ENCODE measurements around the gene NFATC2. TPM values are rescaled to one million over a fixed set of nuclear protein-coding genes. Genes with fewer than 3 reads are reported as not detected.
A peak's percentile ranks its signal among the peaks of the same experiment; 100 is the strongest.

Gene NFATC2
- polyA plus RNA-seq, 1 donor, result 22.3 TPM

- Histone ChIP-seq H3K9me3 (ENCODE audit: control insufficient read depth, low read depth, low read length) (no peaks in the 10 kb centered on the region), H3K27ac (ENCODE audit: low read length) (no peak overlapping the region), H3K27me3 (ENCODE audit: control insufficient read depth, insufficient read depth, low read length) (no peaks in the 10 kb centered on the region), H3K4me1 (ENCODE audit: control insufficient read depth, insufficient read depth, low read length) (no peaks in the 10 kb centered on the region), H3K4me3 (ENCODE audit: low read length) (no peak overlapping the region), H3K36me3 (ENCODE audit: control insufficient read depth, insufficient read depth, low read length) (peaks cover 45% of the 10 kb centered on the region)
- no CpG with 5 or more reads among the region's 9 CpGs for WGBS (ENCODE audit: insufficient coverage, low lambda C conversion rate)
- no peak for DNase-seq
Observed at GRCh38 chr20:51454250-51454865, 88.2 kb downstream of the NFATC2 start.

DNA sequence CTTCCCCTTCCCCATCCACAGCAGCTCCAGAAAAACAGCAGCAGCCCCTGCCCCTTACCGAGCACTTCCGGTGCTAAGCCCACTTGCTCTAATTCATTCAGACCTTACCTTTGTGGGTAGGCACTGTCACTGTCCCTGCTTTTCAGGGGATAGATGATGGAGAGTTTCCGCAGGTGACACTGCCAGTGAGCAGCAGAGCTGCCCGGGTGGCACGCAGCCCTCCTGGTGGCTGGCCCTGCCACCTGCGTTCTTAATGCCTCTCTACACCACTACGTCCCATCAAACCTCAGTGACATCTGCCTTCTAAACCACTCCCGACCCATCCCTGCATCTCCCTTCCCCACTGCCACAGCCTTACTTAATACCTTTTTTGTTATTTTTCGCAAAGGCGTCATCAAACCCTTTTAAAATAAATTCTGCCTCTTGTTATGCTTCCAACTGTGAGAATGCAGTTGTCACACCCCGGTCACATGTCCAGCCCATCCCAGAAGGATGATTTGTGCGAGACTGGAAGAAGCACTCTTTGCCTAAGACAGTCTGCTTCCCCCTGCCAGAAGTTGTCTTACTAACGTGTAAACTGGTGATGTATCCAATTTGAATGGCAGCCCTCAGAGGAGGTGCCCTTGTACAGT is 89.7 kb downstream of the NFATC2 start:
- Histone ChIP-seq H3K27ac (ENCODE audit: low read length) (no peak overlapping the region), H3K4me3 (ENCODE audit: low read length) (no peak overlapping the region), H3K9me3 (ENCODE audit: control insufficient read depth, low read depth, low read length) (no peaks in the 10 kb centered on the region), H3K4me1 (ENCODE audit: control insufficient read depth, insufficient read depth, low read length) (no peaks in the 10 kb centered on the region), H3K27me3 (ENCODE audit: control insufficient read depth, insufficient read depth, low read length) (no peaks in the 10 kb centered on the region), H3K36me3 (ENCODE audit: control insufficient read depth, insufficient read depth, low read length) (peaks cover 48% of the 10 kb centered on the region)
- 93% methylated on average over 3 of the region's 13 CpGs for WGBS (ENCODE audit: insufficient coverage, low lambda C conversion rate)
- DNase-seq, result no peak

DNA sequence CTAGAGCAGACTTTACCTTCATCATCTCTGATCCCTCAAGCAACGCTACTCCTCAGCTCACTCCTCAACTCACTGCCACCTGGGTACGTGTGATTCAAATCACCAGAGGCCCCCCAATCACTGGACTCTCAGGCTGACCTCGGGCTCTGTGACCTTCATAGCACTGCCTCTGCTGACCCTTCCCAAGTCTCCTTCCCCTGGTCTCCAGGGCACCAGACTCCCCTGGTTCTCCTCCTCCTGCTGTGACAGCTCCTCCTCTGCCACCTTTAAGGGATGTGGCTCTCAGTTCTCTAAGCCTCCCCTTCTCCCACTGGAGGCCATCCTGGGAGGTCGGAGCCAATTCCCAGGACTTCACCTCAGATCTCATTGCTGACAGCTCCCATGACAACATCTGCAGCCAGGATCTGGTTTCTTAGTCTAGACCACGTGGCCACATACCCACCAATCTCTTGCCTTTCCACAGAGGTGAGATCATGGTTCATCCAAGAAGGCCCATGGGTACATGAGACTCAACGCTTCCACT is 90.4 kb downstream of the NFATC2 start:
- Histone ChIP-seq H3K36me3 (ENCODE audit: control insufficient read depth, insufficient read depth, low read length) (peaks cover 49% of the 10 kb centered on the region), H3K9me3 (ENCODE audit: control insufficient read depth, low read depth, low read length) (no peaks in the 10 kb centered on the region), H3K27me3 (ENCODE audit: control insufficient read depth, insufficient read depth, low read length) (no peaks in the 10 kb centered on the region), H3K4me3 (ENCODE audit: low read length) (no peak overlapping the region), H3K4me1 (ENCODE audit: control insufficient read depth, insufficient read depth, low read length) (no peaks in the 10 kb centered on the region), H3K27ac (ENCODE audit: low read length) (no peak overlapping the region)
- 100% methylated on average over 1 of the region's 6 CpGs for WGBS (ENCODE audit: insufficient coverage, low lambda C conversion rate)
- no peak for DNase-seq

GRCh38 chr20:51451484-51451883 is 91.0 kb downstream of the NFATC2 start:
- peaks cover 51% of the 10 kb centered on the region for H3K36me3 ChIP-seq (ENCODE audit: control insufficient read depth, insufficient read depth, low read length)
- no peaks in the 10 kb centered on the region for H3K9me3 ChIP-seq (ENCODE audit: control insufficient read depth, low read depth, low read length)
- peaks cover 7% of the 10 kb centered on the region for H3K4me1 ChIP-seq (ENCODE audit: control insufficient read depth, insufficient read depth, low read length)
- H3K27me3 ChIP-seq (ENCODE audit: control insufficient read depth, insufficient read depth, low read length), result no peaks in the 10 kb centered on the region
- DNase-seq, result no peak
- no CpG with 5 or more reads among the region's 12 CpGs for WGBS (ENCODE audit: insufficient coverage, low lambda C conversion rate)
- H3K27ac ChIP-seq (ENCODE audit: low read length), result no peak overlapping the region
- H3K4me3 ChIP-seq (ENCODE audit: low read length), result no peak overlapping the region

GRCh38 chr20:51450984-51451383 is 91.5 kb downstream of the NFATC2 start:
- H3K9me3 ChIP-seq (ENCODE audit: control insufficient read depth, low read depth, low read length), result no peaks in the 10 kb centered on the region
- DNase-seq, result no peak
- no peak overlapping the region for H3K27ac ChIP-seq (ENCODE audit: low read length)
- no peaks in the 10 kb centered on the region for H3K27me3 ChIP-seq (ENCODE audit: control insufficient read depth, insufficient read depth, low read length)
- H3K4me1 ChIP-seq (ENCODE audit: control insufficient read depth, insufficient read depth, low read length), result peaks cover 7% of the 10 kb centered on the region
- H3K4me3 ChIP-seq (ENCODE audit: low read length), result no peak overlapping the region
- WGBS (ENCODE audit: insufficient coverage, low lambda C conversion rate), result no CpG with 5 or more reads among the region's 3 CpGs
- H3K36me3 ChIP-seq (ENCODE audit: control insufficient read depth, insufficient read depth, low read length), result peaks cover 56% of the 10 kb centered on the region

- H3K27ac ChIP-seq (ENCODE audit: low read length), result no peak overlapping the region
Observed at GRCh38 chr20:51450221-51450712, 92.3 kb downstream of the NFATC2 start.

GRCh38 chr20:51449498-51450220 is 92.9 kb downstream of the NFATC2 start:
- WGBS (ENCODE audit: insufficient coverage, low lambda C conversion rate), result 100% methylated on average over 3 of the region's 7 CpGs
- H3K27ac ChIP-seq (ENCODE audit: low read length), result no peak overlapping the region

More at GRCh38 chr20:51450221-51450712, 92.3 kb downstream of the NFATC2 start:
- H3K4me1 ChIP-seq (ENCODE audit: control insufficient read depth, insufficient read depth, low read length), result peaks cover 7% of the 10 kb centered on the region
- H3K36me3 ChIP-seq (ENCODE audit: control insufficient read depth, insufficient read depth, low read length), result peaks cover 61% of the 10 kb centered on the region
- no peak for DNase-seq
- no CpG with 5 or more reads among the region's 5 CpGs for WGBS (ENCODE audit: insufficient coverage, low lambda C conversion rate)
- no peaks in the 10 kb centered on the region for H3K27me3 ChIP-seq (ENCODE audit: control insufficient read depth, insufficient read depth, low read length)
- H3K4me3 ChIP-seq (ENCODE audit: low read length), result no peak overlapping the region
- H3K9me3 ChIP-seq (ENCODE audit: control insufficient read depth, low read depth, low read length), result no peaks in the 10 kb centered on the region

GRCh38 chr20:51447765-51448148 is 94.8 kb downstream of the NFATC2 start:
- H3K27ac ChIP-seq (ENCODE audit: low read length), result no peak overlapping the region
- H3K4me1 ChIP-seq (ENCODE audit: control insufficient read depth, insufficient read depth, low read length), result peaks cover 7% of the 10 kb centered on the region
- DNase-seq, result no peak
- H3K4me3 ChIP-seq (ENCODE audit: low read length), result no peak overlapping the region
- no peaks in the 10 kb centered on the region for H3K27me3 ChIP-seq (ENCODE audit: control insufficient read depth, insufficient read depth, low read length)
- no CpG with 5 or more reads among the region's 5 CpGs for WGBS (ENCODE audit: insufficient coverage, low lambda C conversion rate)
- peaks cover 55% of the 10 kb centered on the region for H3K36me3 ChIP-seq (ENCODE audit: control insufficient read depth, insufficient read depth, low read length)
- no peaks in the 10 kb centered on the region for H3K9me3 ChIP-seq (ENCODE audit: control insufficient read depth, low read depth, low read length)

More at GRCh38 chr20:51449498-51450220, 92.9 kb downstream of the NFATC2 start:
- H3K27me3 ChIP-seq (ENCODE audit: control insufficient read depth, insufficient read depth, low read length), result no peaks in the 10 kb centered on the region
- peaks cover 7% of the 10 kb centered on the region for H3K4me1 ChIP-seq (ENCODE audit: control insufficient read depth, insufficient read depth, low read length)
- H3K36me3 ChIP-seq (ENCODE audit: control insufficient read depth, insufficient read depth, low read length), result peaks cover 62% of the 10 kb centered on the region
- no peaks in the 10 kb centered on the region for H3K9me3 ChIP-seq (ENCODE audit: control insufficient read depth, low read depth, low read length)
- no peak overlapping the region for H3K4me3 ChIP-seq (ENCODE audit: low read length)
- no peak for DNase-seq

DNA sequence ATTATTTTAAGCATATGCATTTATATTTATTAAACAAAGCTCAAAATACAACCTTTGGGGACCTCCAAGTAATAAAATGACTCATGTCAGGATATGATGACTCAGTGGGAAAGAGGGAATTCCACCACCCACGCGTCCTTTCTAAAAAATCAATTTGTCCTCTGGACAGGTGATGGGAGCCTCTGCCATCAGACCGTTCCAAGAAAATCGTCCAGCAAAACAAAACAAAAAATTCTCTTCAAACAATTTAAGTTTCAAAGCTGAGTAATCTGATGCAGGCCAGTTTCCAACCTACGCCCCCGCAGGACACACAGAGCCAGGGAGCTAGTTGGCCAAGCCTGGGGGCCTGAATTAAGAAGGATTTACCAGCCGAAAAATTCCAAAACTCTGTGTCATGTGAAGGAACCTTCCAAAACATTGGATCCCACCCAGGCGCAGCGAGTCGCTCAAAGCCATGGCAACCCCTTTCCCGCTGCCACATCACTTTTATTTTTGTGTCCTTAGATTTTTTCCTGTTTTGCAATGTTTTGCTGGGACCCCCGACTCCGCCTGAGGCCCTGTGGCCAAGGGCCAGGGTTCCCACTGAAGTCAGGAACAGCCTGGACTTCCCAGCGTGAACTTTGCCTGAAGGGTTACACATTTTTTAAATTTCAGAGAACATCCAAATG is 95.3 kb downstream of the NFATC2 start:
- H3K4me1 ChIP-seq (ENCODE audit: control insufficient read depth, insufficient read depth, low read length), result peaks cover 7% of the 10 kb centered on the region
- no peak for DNase-seq
- no peak overlapping the region for H3K27ac ChIP-seq (ENCODE audit: low read length)
- peaks cover 50% of the 10 kb centered on the region for H3K36me3 ChIP-seq (ENCODE audit: control insufficient read depth, insufficient read depth, low read length)
- H3K27me3 ChIP-seq (ENCODE audit: control insufficient read depth, insufficient read depth, low read length), result no peaks in the 10 kb centered on the region
- no peaks in the 10 kb centered on the region for H3K9me3 ChIP-seq (ENCODE audit: control insufficient read depth, low read depth, low read length)
- WGBS (ENCODE audit: insufficient coverage, low lambda C conversion rate), result 68% methylated on average over 3 of the region's 14 CpGs
- no peak overlapping the region for H3K4me3 ChIP-seq (ENCODE audit: low read length)

DNA sequence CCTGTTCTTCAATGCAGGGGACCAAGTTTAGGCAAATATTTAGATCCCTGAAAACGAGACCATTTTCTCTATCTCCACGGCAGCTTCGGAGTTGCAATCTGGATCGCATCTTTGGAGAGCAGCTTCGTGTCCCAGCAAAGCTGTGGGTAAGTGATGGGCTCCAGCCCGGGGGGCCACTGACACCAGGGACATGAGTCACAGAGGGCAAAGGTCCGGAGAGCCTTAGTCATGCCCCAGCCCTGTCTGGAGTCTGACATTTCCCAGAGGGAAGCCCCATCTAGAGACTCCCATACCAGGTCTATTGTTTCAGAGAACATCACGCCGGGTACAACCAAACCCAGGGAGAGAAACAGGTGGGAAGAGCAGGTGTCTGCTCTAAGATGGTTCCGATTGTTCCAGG is 95.9 kb downstream of the NFATC2 start:
- Histone ChIP-seq H3K27ac (ENCODE audit: low read length) (no peak overlapping the region), H3K36me3 (ENCODE audit: control insufficient read depth, insufficient read depth, low read length) (peaks cover 46% of the 10 kb centered on the region), H3K9me3 (ENCODE audit: control insufficient read depth, low read depth, low read length) (no peaks in the 10 kb centered on the region), H3K4me3 (ENCODE audit: low read length) (no peak overlapping the region), H3K4me1 (ENCODE audit: control insufficient read depth, insufficient read depth, low read length) (peaks cover 7% of the 10 kb centered on the region), H3K27me3 (ENCODE audit: control insufficient read depth, insufficient read depth, low read length) (no peaks in the 10 kb centered on the region)
- 100% methylated on average over 1 of the region's 10 CpGs for WGBS (ENCODE audit: insufficient coverage, low lambda C conversion rate)
- peak; percentile 21 to 39 for DNase-seq

Data from large intestine (tissue), 3 donors.